ENCODE measurements around the gene LNX1. TPM values are rescaled to one million over a fixed set of nuclear protein-coding genes. Genes with fewer than 3 reads are reported as not detected.

LNX1 gene
- polyA plus RNA-seq, 1 experiment: 0.29 TPM

DNA sequence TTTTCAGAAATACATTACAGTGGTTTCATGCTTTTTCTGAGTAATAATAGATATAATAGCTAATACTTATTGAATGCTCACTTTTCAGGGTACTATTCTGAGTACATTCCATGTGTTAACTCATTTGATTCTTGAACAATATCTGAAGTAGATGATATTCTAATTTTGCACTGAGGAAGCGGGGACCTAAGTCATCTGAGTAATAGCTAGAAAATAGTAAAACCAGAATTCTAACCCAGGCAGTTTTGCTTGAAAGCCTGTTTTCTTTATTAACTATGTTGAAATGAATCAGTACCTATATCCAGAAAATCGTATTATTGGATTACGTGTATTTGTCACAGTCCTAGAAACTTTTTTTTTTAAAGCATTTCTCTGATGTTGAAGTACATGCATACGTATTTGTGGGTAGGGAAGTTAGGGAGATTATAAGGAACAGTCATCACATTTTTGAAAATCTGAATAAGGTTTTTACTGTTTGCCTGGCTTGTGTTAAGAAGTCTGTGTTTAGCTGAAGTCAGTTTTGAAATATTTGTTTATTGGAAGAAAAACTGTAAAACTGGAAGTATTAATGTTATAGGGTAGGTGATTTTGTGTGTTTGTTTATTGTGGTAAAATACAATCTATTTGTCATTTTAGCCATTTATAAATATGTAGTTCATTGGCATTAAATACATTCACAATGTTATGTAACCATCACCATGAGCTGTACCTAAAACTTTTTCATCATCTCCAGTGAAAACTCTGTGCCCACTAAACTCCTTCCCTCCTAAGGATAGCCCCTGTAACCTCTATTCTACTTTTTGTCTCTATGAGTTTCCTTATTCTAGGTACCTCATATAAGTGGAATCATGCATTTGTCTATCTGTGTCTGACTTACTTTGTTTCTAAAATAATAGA, 158.5 kb downstream of the LNX1 start:
- ChIA-PET CTCF (interaction anchor here (0.6 kb wide), 2 partner anchors 34 to 39 kb away, joined by 3 read pairs; no protein-coding TSS in a partner anchor), POLR2A (interaction anchor here (0.7 kb wide), 1 partner anchor 17 kb away, joined by 5 read pairs; no protein-coding TSS in a partner anchor)
- no peak for DNase-seq (ENCODE audit: low read depth)
- TF ChIP-seq, protein P1, sequence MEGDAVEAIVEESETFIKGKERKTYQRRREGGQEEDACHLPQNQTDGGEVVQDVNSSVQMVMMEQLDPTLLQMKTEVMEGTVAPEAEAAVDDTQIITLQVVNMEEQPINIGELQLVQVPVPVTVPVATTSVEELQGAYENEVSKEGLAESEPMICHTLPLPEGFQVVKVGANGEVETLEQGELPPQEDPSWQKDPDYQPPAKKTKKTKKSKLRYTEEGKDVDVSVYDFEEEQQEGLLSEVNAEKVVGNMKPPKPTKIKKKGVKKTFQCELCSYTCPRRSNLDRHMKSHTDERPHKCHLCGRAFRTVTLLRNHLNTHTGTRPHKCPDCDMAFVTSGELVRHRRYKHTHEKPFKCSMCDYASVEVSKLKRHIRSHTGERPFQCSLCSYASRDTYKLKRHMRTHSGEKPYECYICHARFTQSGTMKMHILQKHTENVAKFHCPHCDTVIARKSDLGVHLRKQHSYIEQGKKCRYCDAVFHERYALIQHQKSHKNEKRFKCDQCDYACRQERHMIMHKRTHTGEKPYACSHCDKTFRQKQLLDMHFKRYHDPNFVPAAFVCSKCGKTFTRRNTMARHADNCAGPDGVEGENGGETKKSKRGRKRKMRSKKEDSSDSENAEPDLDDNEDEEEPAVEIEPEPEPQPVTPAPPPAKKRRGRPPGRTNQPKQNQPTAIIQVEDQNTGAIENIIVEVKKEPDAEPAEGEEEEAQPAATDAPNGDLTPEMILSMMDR (IDR thresholded peaks at IDR 0.05; ENCODE audit: insufficient read depth, low read depth, low read length): no peak
- Histone ChIP-seq H3K36me3 (ENCODE audit: control insufficient read depth, insufficient read depth, low read length) (no peaks in the 10 kb centered on the region), H3K4me3 (ENCODE audit: low read depth, low read length) (no peak overlapping the region), H3K27me3 (ENCODE audit: control insufficient read depth, insufficient read depth, low read length) (no peaks in the 10 kb centered on the region)

DNA sequence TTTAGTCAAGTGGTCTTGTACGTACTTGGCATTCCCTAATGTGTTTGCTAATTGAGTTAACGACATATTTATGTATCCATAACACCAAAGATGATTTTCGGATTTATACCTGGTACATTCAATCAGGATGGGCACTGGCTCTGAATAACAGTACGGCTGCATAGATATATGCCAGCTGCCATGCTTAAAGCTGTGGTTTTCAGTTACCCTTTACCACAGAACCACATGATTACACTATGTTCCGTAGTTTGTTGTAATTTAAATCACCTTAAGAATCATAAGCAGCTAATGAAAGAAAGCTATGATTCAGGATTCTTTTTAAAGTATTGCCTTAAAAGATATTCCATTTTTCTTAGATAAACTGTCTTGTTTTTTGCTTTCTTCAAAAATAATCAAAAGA, 160.2 kb downstream of the LNX1 start:
- POLR2A ChIA-PET: no interaction called here
- Histone ChIP-seq H3K27me3 (ENCODE audit: control insufficient read depth, insufficient read depth, low read length) (no peaks in the 10 kb centered on the region), H3K4me3 (ENCODE audit: low read depth, low read length) (no peak overlapping the region), H3K36me3 (ENCODE audit: control insufficient read depth, insufficient read depth, low read length) (no peaks in the 10 kb centered on the region)
- TF ChIP-seq, protein P1 (IDR thresholded peaks at IDR 0.05; ENCODE audit: insufficient read depth, low read depth, low read length): no peak
- CTCF ChIA-PET: no interaction called here
- no peak for DNase-seq (ENCODE audit: low read depth)

DNA sequence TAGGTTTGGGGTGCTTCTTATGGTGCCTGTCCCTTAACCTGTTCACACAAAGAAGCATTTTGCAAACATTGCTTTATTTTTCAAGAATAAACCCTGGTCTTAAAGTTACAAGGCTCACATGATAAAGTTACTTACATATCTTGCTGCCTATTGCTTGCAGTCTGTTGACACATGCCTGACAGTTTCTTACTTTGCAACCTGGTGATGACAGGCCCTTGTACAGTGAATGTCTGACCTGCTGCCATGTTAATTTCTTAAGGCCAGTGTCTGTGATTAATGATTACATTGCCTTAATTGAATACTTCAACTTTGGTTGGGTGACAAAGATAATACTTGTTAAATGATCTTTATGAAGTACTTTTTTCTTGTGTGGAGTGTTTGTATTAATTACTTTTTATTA, 163.9 kb downstream of the LNX1 start:
- ChIA-PET POLR2A (no interaction called here), CTCF (no interaction called here)
- DNase-seq (ENCODE audit: low read depth): no peak
- TF ChIP-seq, protein P1 (IDR thresholded peaks at IDR 0.05; ENCODE audit: insufficient read depth, low read depth, low read length): no peak
- no peaks in the 10 kb centered on the region for H3K36me3 ChIP-seq (ENCODE audit: control insufficient read depth, insufficient read depth, low read length)
- H3K4me3 ChIP-seq (ENCODE audit: low read depth, low read length): no peak overlapping the region
- H3K27me3 ChIP-seq (ENCODE audit: control insufficient read depth, insufficient read depth, low read length): no peaks in the 10 kb centered on the region

- no peaks in the 10 kb centered on the region for H3K36me3 ChIP-seq (ENCODE audit: control insufficient read depth, insufficient read depth, low read length)
- TF ChIP-seq, protein P1 (IDR thresholded peaks at IDR 0.05; ENCODE audit: insufficient read depth, low read depth, low read length): no peak
- no peak for DNase-seq (ENCODE audit: low read depth)
- no peak overlapping the region for H3K4me3 ChIP-seq (ENCODE audit: low read depth, low read length)
- no peaks in the 10 kb centered on the region for H3K27me3 ChIP-seq (ENCODE audit: control insufficient read depth, insufficient read depth, low read length)
- CTCF ChIA-PET: no interaction called here
- POLR2A ChIA-PET: no interaction called here
Measured at GRCh38 chr4:53424280-53424679, 167.0 kb downstream of the LNX1 start.

GRCh38 chr4:53422367-53422766, 168.9 kb downstream of the LNX1 start:
- no peak for DNase-seq (ENCODE audit: low read depth)
- CTCF ChIA-PET: interaction anchor here (0.7 kb wide), 1 partner anchor 14 kb away, joined by 3 read pairs; no protein-coding TSS in a partner anchor
- Histone ChIP-seq H3K27me3 (ENCODE audit: control insufficient read depth, insufficient read depth, low read length) (no peaks in the 10 kb centered on the region), H3K4me3 (ENCODE audit: low read depth, low read length) (no peak overlapping the region), H3K36me3 (ENCODE audit: control insufficient read depth, insufficient read depth, low read length) (no peaks in the 10 kb centered on the region)
- POLR2A ChIA-PET: no interaction called here
- TF ChIP-seq, protein P1 (IDR thresholded peaks at IDR 0.05; ENCODE audit: insufficient read depth, low read depth, low read length): no peak

Data from BJ (cell line).